Lower lobe of right lung (tissue), 2 donors: ENCODE data around the gene LURAP1L. TPM values are rescaled to one million over a fixed set of nuclear protein-coding genes. Genes with fewer than 3 reads are reported as not detected.
"Not testable (repeated sequence)": the region's sequence is repeated elsewhere in the genome, so short reads cannot be mapped to it uniquely, and the experiment has no call there.

Experiments
- ATAC-seq, 2 donors: fragments of 200-7000 bp; cut with Tn5 transposase; one replicate each; pipeline ENCODE4 v1.9.1; 2020 to 2022; ENCODE audit warnings: mild to moderate bottlenecking in 2 of 2, moderate library complexity in 2 of 2
- DNase-seq: peaks from one replicate; pipeline ENCODE4 v3.0.0-alpha.2; 2020
- H3K27ac ChIP-seq: fragments of 200-600 bp; one replicate; pipeline ENCODE4 v1.8.0; 2022
- H3K27me3 ChIP-seq: fragments of 200-600 bp; one replicate; pipeline ENCODE4 v1.8.0; 2022; ENCODE audit warnings: low read depth
- H3K36me3 ChIP-seq: fragments of 200-600 bp; one replicate; pipeline ENCODE4 v1.8.0; 2022; ENCODE audit warnings: mild to moderate bottlenecking
- H3K4me1 ChIP-seq: fragments of 200-600 bp; one replicate; pipeline ENCODE4 v1.8.0; 2022
- H3K4me3 ChIP-seq: fragments of 200-600 bp; one replicate; pipeline ENCODE4 v1.8.0; 2022; ENCODE audit warnings: mild to moderate bottlenecking
- H3K9me3 ChIP-seq: fragments of 200-600 bp; one replicate; pipeline ENCODE4 v1.8.0; 2022
- intact Hi-C: fragments of 100-400 bp; cut with DNase I; formaldehyde crosslinking; loops from one replicate; pipeline ENCODE4 v1.11.0; 2022
- total RNA-seq: library from RNA; stranded (reverse); fragmentation: NEBNext Ultra II Directional; extraction: Animal tissue kit (Norgen Biotek cat#: 25700); gene quantifications from one replicate; pipeline ENCODE4 v1.2.1, GENCODE V29; 2021
- TF ChIP-seq, protein P1 (sequence below): fragments of 200-600 bp; IDR thresholded peaks from one replicate; pipeline ENCODE4 v1.8.0; 2022; ENCODE audit warnings: antibody characterized with exemption, mild to moderate bottlenecking
- donor health status: DM: no; HTN: yes; CAD: no; lungs with severe emphysema.

Gene LURAP1L
- total RNA-seq, 1 donor from 2014 or later = 29.2 TPM

DNA sequence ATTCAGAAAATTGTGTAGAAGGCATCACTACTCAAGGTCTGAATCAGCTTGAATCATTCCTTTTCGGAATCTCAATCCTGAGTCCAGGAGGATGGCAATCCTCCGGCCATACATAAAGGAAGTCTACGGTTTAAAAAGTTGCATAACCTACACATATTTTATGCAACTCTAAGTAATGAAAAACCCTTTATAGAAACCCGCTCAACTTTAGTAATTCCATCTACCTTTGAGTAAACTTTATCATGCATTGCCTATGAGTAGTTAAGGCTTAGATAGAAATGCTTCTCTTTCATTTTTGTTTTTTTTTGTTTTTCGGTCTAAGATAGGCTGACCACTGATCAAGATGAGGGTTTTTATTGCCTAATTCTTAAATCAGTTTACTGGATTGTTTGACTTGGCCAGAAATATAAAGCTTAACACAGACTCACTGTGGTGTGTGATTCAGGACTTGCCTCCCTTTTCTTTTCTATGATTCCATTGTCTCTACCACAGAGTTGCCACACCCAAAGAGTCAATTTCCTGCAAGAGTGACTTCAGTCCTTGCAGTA, 85.0 kb downstream of the LURAP1L start:
- ATAC-seq = no peak
- DNase-seq = no peak

DNA sequence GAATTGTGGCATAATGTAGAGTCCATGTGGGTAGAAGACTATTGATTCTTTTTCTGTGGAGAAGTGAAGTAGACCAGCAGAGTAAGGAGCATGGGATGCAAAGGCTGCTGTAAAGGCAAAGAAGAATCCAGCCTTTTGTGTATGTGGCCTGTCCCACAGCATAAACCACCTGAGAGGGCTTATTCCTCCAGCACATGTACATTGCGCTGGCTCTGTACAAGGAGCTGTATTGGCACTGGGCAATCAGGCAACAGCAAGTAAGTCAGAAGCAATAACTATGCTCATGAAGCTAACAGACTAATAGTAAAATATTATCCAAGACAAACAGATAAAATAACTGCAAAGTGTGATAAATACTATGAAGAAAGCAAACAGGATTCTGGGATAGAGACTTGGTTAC, 86.2 kb downstream of the LURAP1L start:
- intact Hi-C loops = no loop called here

More for the DNA sequence above, 85.0 kb downstream of the LURAP1L start:
- no peaks in the 10 kb centered on the region for H3K9me3 ChIP-seq
- H3K27me3 ChIP-seq = no peaks in the 10 kb centered on the region
- H3K27ac ChIP-seq = no peak overlapping the region
- TF ChIP-seq, protein P1, sequence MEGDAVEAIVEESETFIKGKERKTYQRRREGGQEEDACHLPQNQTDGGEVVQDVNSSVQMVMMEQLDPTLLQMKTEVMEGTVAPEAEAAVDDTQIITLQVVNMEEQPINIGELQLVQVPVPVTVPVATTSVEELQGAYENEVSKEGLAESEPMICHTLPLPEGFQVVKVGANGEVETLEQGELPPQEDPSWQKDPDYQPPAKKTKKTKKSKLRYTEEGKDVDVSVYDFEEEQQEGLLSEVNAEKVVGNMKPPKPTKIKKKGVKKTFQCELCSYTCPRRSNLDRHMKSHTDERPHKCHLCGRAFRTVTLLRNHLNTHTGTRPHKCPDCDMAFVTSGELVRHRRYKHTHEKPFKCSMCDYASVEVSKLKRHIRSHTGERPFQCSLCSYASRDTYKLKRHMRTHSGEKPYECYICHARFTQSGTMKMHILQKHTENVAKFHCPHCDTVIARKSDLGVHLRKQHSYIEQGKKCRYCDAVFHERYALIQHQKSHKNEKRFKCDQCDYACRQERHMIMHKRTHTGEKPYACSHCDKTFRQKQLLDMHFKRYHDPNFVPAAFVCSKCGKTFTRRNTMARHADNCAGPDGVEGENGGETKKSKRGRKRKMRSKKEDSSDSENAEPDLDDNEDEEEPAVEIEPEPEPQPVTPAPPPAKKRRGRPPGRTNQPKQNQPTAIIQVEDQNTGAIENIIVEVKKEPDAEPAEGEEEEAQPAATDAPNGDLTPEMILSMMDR = no peak
- intact Hi-C loops = no loop called here
- H3K36me3 ChIP-seq = no peaks in the 10 kb centered on the region
- no peaks in the 10 kb centered on the region for H3K4me1 ChIP-seq
- no peak overlapping the region for H3K4me3 ChIP-seq

DNA sequence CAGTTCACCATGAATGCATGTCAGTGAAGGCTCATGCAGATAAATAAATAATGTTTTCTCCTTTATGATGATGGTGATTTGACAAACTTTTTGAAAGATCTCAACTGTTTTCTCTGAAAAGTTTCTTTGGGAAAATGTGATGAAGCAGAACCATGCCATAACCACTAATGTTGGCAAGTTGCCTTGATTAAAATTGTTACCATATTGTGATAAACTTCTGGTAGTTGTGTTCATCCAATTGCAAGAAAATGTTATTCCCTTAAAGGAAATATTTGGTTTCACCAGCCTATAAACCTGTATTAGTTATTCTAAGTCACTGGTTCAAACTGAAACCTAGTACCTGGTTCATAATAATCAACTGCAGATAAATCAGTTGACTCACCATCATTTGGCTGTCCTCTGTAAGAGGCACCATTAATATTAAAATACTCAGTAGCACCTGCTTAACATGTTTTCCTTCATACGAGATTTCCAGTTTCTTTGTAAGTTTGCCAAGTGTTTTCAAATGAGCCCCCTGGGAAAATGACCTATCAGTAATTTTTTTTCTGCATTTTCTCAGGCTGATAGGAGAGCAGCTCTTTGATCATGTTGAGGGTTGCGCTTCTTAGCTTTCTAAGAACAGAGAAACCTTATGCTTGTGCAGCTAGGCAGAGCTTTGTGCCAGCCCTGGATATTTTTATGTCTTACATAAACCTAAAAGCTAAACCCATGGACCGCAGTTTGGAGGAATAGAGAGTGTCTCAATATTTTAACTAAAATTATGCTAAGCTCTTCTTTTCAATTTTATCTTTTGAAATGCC, 88.0 kb downstream of the LURAP1L start:
- H3K9me3 ChIP-seq = no peaks in the 10 kb centered on the region
- TF ChIP-seq, protein P1 = no peak
- no peak for ATAC-seq

More for the DNA sequence above, 86.2 kb downstream of the LURAP1L start:
- TF ChIP-seq, protein P1 = no peak
- Histone ChIP-seq H3K36me3 (no peaks in the 10 kb centered on the region), H3K27me3 (no peaks in the 10 kb centered on the region), H3K4me3 (no peak overlapping the region), H3K4me1 (no peaks in the 10 kb centered on the region), H3K9me3 (no peaks in the 10 kb centered on the region), H3K27ac (no peak overlapping the region)
- DNase-seq (no peak), ATAC-seq (no peak)

DNA sequence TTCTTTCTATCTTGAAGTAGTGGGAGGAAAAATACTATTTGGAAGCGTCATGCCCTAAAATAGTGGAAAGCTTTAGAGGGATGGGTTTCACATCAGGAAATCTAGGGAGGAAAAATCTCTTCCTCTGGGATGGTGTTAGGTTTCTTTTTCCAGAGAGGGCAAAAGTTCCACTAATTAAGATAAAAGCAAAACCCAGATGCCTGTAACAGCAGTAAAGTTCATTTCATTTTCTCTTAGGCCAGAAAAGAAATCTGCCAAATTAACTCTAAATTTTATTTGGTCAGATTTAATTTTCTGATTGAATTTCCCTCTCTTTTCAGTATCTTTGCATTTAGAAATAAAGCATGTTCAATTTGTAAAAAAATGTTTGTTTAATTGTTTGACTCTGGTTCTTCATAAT, 88.8 kb downstream of the LURAP1L start:
- H3K4me3 ChIP-seq = no peak overlapping the region
- intact Hi-C loops = no loop called here
- ATAC-seq (no peak), DNase-seq (no peak)
- H3K4me1 ChIP-seq = no peaks in the 10 kb centered on the region
- H3K36me3 ChIP-seq = no peaks in the 10 kb centered on the region
- no peak overlapping the region for H3K27ac ChIP-seq
- H3K9me3 ChIP-seq = no peaks in the 10 kb centered on the region
- H3K27me3 ChIP-seq = no peaks in the 10 kb centered on the region
- TF ChIP-seq, protein P1 = no peak

More for the DNA sequence above, 88.0 kb downstream of the LURAP1L start:
- Histone ChIP-seq H3K36me3 (no peaks in the 10 kb centered on the region), H3K27me3 (no peaks in the 10 kb centered on the region), H3K27ac (no peak overlapping the region), H3K4me1 (no peaks in the 10 kb centered on the region), H3K4me3 (no peak overlapping the region)
- intact Hi-C loops = no loop called here
- DNase-seq = no peak

DNA sequence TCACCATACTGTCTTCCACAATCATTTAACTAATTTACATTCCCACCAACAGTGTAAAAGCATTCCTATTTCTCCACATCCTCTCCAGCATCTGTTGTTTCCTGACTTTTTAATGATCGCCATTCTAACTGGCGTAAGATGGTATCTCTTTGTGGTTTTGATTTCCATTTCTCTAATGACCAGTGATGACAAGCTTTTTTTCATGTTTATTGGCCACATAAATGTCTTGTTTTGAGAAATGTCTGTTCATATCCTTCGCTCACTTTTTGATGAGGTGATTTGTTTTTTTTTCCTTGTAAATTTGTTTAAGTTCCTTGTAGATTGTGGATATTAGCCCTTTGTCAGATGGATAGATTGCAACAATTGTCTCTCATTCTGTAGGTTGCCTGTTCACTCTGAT, 90.6 kb downstream of the LURAP1L start:
- intact Hi-C loops, H3K9me3 ChIP-seq, DNase-seq, ATAC-seq, H3K36me3 ChIP-seq, H3K27me3 ChIP-seq, H3K4me1 ChIP-seq, H3K27ac ChIP-seq, H3K4me3 ChIP-seq: not testable (repeated sequence)

Other genes with a start within 250 kb of the LURAP1L start
- 5.8 TPM for gene TYRP1, start 81.6 kb upstream of the LURAP1L start, total RNA-seq